C4-2B (cell line): ENCODE data around the gene ACOT12.
"Not testable (repeated sequence)": the region's sequence is repeated elsewhere in the genome, so short reads cannot be mapped to it uniquely, and the experiment has no call there.

Experiments
- H3K27ac ChIP-seq: fragments of 450-650 bp; 2 replicates; pipeline ENCODE4 v1.5.1; 2017
- CTCF ChIP-seq: fragments of 450-650 bp; conservative IDR thresholded peaks from 2 replicates; pipeline ENCODE4 v1.5.1; 2017; ENCODE audit warnings: mild to moderate bottlenecking
- ZFX ChIP-seq: fragments of 450-650 bp; IDR thresholded peaks from 2 replicates; pipeline ENCODE4 v1.6.1; 2017

ACOT12 gene

GRCh38 chr5:81344736-81345135, 49.2 kb downstream of the ACOT12 start:
- TF ChIP-seq ZFX (no peak), CTCF (no peak)
- H3K27ac ChIP-seq, result no peak overlapping the region

- not testable (repeated sequence) for H3K27ac ChIP-seq
Measured at GRCh38 chr5:81338213-81338612, 55.7 kb downstream of the ACOT12 start.

GRCh38 chr5:81337803-81338202, 56.1 kb downstream of the ACOT12 start:
- no peak overlapping the region for H3K27ac ChIP-seq
- TF ChIP-seq ZFX, result no peak
- no peak for TF ChIP-seq CTCF

GRCh38 chr5:81336556-81336955, 57.4 kb downstream of the ACOT12 start:
- no peak for TF ChIP-seq ZFX
- TF ChIP-seq CTCF, result no peak

GRCh38 chr5:81335946-81336345, 58.0 kb downstream of the ACOT12 start:
- TF ChIP-seq ZFX (no peak), CTCF (no peak)
- H3K27ac ChIP-seq, result no peak overlapping the region

More at GRCh38 chr5:81336556-81336955, 57.4 kb downstream of the ACOT12 start:
- no peak overlapping the region for H3K27ac ChIP-seq

- TF ChIP-seq ZFX, result no peak
- no peak for TF ChIP-seq CTCF
- H3K27ac ChIP-seq, result no peak overlapping the region
Measured at GRCh38 chr5:81334304-81335061, 59.5 kb downstream of the ACOT12 start.

- H3K27ac ChIP-seq, result no peak overlapping the region
- no peak for TF ChIP-seq CTCF
- no peak for TF ChIP-seq ZFX
Measured at GRCh38 chr5:81326554-81326953, 67.4 kb downstream of the ACOT12 start.

- TF ChIP-seq ZFX (no peak), CTCF (no peak)
- no peak overlapping the region for H3K27ac ChIP-seq
Measured at GRCh38 chr5:81317536-81317935, 76.4 kb downstream of the ACOT12 start.
